ENCODE data around the gene DDR2.

DNA sequence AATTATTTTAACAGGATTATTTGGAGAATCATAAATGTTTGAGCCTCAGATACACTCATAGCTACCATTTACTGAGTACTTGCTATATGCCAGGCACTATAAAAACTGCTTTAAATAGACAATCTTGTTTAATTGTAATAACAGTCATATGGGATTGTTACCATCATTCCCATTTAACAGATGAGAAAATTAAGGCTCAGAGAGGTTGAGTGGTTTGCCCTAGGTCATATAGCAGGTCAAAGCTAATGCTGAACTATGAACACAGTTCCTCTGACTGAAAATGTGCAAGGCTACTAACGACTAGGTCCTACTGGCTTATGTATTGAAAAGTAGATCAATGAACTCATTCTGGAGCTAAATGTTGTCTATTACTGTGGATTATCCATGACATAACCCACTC is 63.4 kb downstream of the DDR2 start:
- TF ChIP-seq POLR2AphosphoS5 (IDR thresholded peaks at IDR 0.05), result no peak
- TF ChIP-seq, protein P1, sequence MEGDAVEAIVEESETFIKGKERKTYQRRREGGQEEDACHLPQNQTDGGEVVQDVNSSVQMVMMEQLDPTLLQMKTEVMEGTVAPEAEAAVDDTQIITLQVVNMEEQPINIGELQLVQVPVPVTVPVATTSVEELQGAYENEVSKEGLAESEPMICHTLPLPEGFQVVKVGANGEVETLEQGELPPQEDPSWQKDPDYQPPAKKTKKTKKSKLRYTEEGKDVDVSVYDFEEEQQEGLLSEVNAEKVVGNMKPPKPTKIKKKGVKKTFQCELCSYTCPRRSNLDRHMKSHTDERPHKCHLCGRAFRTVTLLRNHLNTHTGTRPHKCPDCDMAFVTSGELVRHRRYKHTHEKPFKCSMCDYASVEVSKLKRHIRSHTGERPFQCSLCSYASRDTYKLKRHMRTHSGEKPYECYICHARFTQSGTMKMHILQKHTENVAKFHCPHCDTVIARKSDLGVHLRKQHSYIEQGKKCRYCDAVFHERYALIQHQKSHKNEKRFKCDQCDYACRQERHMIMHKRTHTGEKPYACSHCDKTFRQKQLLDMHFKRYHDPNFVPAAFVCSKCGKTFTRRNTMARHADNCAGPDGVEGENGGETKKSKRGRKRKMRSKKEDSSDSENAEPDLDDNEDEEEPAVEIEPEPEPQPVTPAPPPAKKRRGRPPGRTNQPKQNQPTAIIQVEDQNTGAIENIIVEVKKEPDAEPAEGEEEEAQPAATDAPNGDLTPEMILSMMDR (IDR thresholded peaks at IDR 0.05), result no peak
